PC-9 (cell line): ENCODE measurements around the gene TMEM52B.

ENCODE experiments used
- CTCF ChIP-seq: fragments of 200-600 bp; sonication (generic); conservative IDR thresholded peaks from 2 replicates; pipeline ENCODE4 v1.6.1; 2017; ENCODE audit warnings: mixed run types, antibody characterized with exemption, mild to moderate bottlenecking, moderate library complexity
- EZH2 ChIP-seq: fragments of 200-600 bp; sonication (generic); IDR thresholded peaks from 2 replicates; pipeline ENCODE4 v1.8.0; 2017; ENCODE audit warnings: antibody characterized with exemption, low read depth

- TF ChIP-seq CTCF (no peak), EZH2 (no peak)
These were observed 55.7 kb downstream of the TMEM52B start for GRCh38 chr12:10234562-10234961.
